Right lobe of liver (tissue), 4 donors: Measurements from ENCODE around the gene ZC3H13.

Experiments used
- CTCF ChIP-seq, 4 donors: fragments of 200-600 bp in 3 of 4; fragments of 450-650 bp in 1 of 4; IDR thresholded peaks; one replicate each; pipeline versions ENCODE4 v1.5.1 to v1.8.0; 2016 to 2022; ENCODE audit warnings: antibody characterized with exemption in 4 of 4, mild to moderate bottlenecking in 2 of 4
- POLR2A ChIP-seq: fragments of 450-650 bp; IDR thresholded peaks from one replicate; pipeline ENCODE4 v1.6.1; 2017; ENCODE audit warnings: antibody characterized with exemption, mild to moderate bottlenecking
- donor health status: DM: no; HTN: no; CAD: no.
- donor health status: DM: no; HTN: no; CAD: no.
- donor health status: DM: no; HTN: yes; CAD: no.

DNA sequence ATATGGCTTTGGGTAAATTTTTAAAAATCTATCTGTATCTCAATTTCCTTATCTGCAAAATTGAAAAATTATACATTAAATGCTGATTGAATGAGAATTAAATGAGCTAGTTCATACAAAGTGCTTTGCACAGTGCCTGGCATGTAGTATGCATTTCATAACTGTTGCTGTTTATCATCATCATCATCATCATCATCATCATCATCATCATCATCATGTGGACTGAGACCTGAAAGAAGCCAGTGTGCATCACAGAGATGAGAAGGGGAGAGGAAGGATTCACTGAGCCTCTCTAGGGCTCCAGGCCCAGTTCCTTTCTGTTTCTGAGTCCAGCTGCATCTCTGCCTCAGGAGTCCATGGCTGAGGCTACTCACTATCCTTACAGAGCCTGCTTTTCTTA, 6.9 kb upstream of the ZC3H13 start:
- TF ChIP-seq CTCF (IDR thresholded peaks at IDR 0.05): no peak
- no peak for TF ChIP-seq POLR2A
